ENCODE data around the gene ABLIM3.

Gene ABLIM3

GRCh38 chr5:149273950-149274349 lies 132.7 kb downstream of the ABLIM3 start:
- no peak for TF ChIP-seq CTCF (IDR thresholded peaks at IDR 0.05; ENCODE audit: low read depth, low read length, missing control alignments)
- no peaks in the 10 kb centered on the region for H3K27me3 ChIP-seq (replicated peaks)
- H3K27ac ChIP-seq, result no peak overlapping the region

GRCh38 chr5:149274939-149275338 lies 133.6 kb downstream of the ABLIM3 start:
- H3K27ac ChIP-seq, result no peak overlapping the region
- no peaks in the 10 kb centered on the region for H3K36me3 ChIP-seq (replicated peaks)
- no peaks in the 10 kb centered on the region for H3K27me3 ChIP-seq (replicated peaks)
- in situ Hi-C loops (cut with HindIII; ENCODE audit: low pct_ligation_motif_present, low sequenced_read_pairs), result no loop called here
- peak; percentile 45 for DNase-seq
- no peak for TF ChIP-seq CTCF (IDR thresholded peaks at IDR 0.05; ENCODE audit: low read depth, low read length, missing control alignments)
- H3K4me3 ChIP-seq (ENCODE audit: low read depth, low read length), result no peak overlapping the region

More at GRCh38 chr5:149273950-149274349, 132.7 kb downstream of the ABLIM3 start:
- Histone ChIP-seq H3K36me3 (replicated peaks) (no peaks in the 10 kb centered on the region), H3K4me3 (ENCODE audit: low read depth, low read length) (no peak overlapping the region)
- in situ Hi-C loops (cut with HindIII; ENCODE audit: low pct_ligation_motif_present, low sequenced_read_pairs), result no loop called here
- DNase-seq, result no peak

GRCh38 chr5:149277801-149278200 lies 136.5 kb downstream of the ABLIM3 start:
- Histone ChIP-seq H3K27me3 (replicated peaks) (no peaks in the 10 kb centered on the region), H3K27ac (no peak overlapping the region), H3K36me3 (replicated peaks) (no peaks in the 10 kb centered on the region), H3K4me3 (ENCODE audit: low read depth, low read length) (no peak overlapping the region)
- TF ChIP-seq CTCF (IDR thresholded peaks at IDR 0.05; ENCODE audit: low read depth, low read length, missing control alignments), result no peak
- in situ Hi-C loops (cut with HindIII; ENCODE audit: low pct_ligation_motif_present, low sequenced_read_pairs), result no loop called here
- no peak for DNase-seq

- TF ChIP-seq CTCF (IDR thresholded peaks at IDR 0.05; ENCODE audit: low read depth, low read length, missing control alignments), result no peak
- Histone ChIP-seq H3K27me3 (replicated peaks) (no peaks in the 10 kb centered on the region), H3K4me3 (ENCODE audit: low read depth, low read length) (no peak overlapping the region), H3K36me3 (replicated peaks) (no peaks in the 10 kb centered on the region), H3K27ac (no peak overlapping the region)
- DNase-seq, result no peak
- in situ Hi-C loops (cut with HindIII; ENCODE audit: low pct_ligation_motif_present, low sequenced_read_pairs), result no loop called here
These were observed 137.3 kb downstream of the ABLIM3 start for GRCh38 chr5:149278451-149279210.

- DNase-seq, result no peak
- no peak for TF ChIP-seq CTCF (IDR thresholded peaks at IDR 0.05; ENCODE audit: low read depth, low read length, missing control alignments)
- Histone ChIP-seq H3K27me3 (replicated peaks) (no peaks in the 10 kb centered on the region), H3K4me3 (ENCODE audit: low read depth, low read length) (no peak overlapping the region), H3K36me3 (replicated peaks) (no peaks in the 10 kb centered on the region), H3K27ac (no peak overlapping the region)
- in situ Hi-C loops (cut with HindIII; ENCODE audit: low pct_ligation_motif_present, low sequenced_read_pairs), result no loop called here
These were observed 138.4 kb downstream of the ABLIM3 start for GRCh38 chr5:149279661-149280060.

GRCh38 chr5:149280124-149280523 lies 138.8 kb downstream of the ABLIM3 start:
- Histone ChIP-seq H3K4me3 (ENCODE audit: low read depth, low read length) (no peak overlapping the region), H3K27me3 (replicated peaks) (no peaks in the 10 kb centered on the region), H3K27ac (no peak overlapping the region), H3K36me3 (replicated peaks) (no peaks in the 10 kb centered on the region)
- in situ Hi-C loops (cut with HindIII; ENCODE audit: low pct_ligation_motif_present, low sequenced_read_pairs), result no loop called here
- TF ChIP-seq CTCF (IDR thresholded peaks at IDR 0.05; ENCODE audit: low read depth, low read length, missing control alignments), result no peak
- no peak for DNase-seq
